GM12892 (cell line): ENCODE data around the gene LGR4.
"Not testable (repeated sequence)": the region's sequence is repeated elsewhere in the genome, so short reads cannot be mapped to it uniquely, and the experiment has no call there.

Source experiments
- DNase-seq: peaks from one replicate; pipeline ENCODE4 v3.0.0; 2011; ENCODE audit not compliant: insufficient read length
- FAIRE-seq: peaks from 2 replicates; lab custom pipeline; 2011; peaks lifted over from hg19 to GRCh38; lab: Jason Lieb, UNC
- POLR2A ChIP-seq: IDR thresholded peaks from 2 replicates; pipeline ENCODE4 v1.6.1; 2011; ENCODE audit warnings: low read depth, low read length, control low read depth
- POLR2AphosphoS5 ChIP-seq: IDR thresholded peaks from 2 replicates; pipeline ENCODE4 v1.6.1; 2011; ENCODE audit warnings: low read depth, low read length, control low read depth
- TAF1 ChIP-seq: IDR thresholded peaks from 2 replicates; pipeline ENCODE4 v1.6.1; 2011; ENCODE audit warnings: low read depth, mild to moderate bottlenecking, control low read depth, low read length, borderline replicate concordance

The LGR4 gene

GRCh38 chr11:27453701-27454100 lies 18.9 kb downstream of the LGR4 start:
- TF ChIP-seq POLR2A (no peak), POLR2AphosphoS5 (no peak), TAF1 (no peak)
- FAIRE-seq (no peak), DNase-seq (no peak)

GRCh38 chr11:27452147-27452546 lies 20.4 kb downstream of the LGR4 start:
- DNase-seq (no peak), FAIRE-seq (no peak)
- TF ChIP-seq TAF1 (no peak), POLR2A (no peak)

- DNase-seq: no peak
- FAIRE-seq: no peak
- no peak for TF ChIP-seq POLR2AphosphoS5
- no peak for TF ChIP-seq TAF1
- TF ChIP-seq POLR2A: no peak
Observed at GRCh38 chr11:27451244-27451965, 21.2 kb downstream of the LGR4 start.

GRCh38 chr11:27448184-27448540 lies 24.4 kb downstream of the LGR4 start:
- DNase-seq, FAIRE-seq: not testable (repeated sequence)

GRCh38 chr11:27447288-27448183 lies 25.1 kb downstream of the LGR4 start:
- TF ChIP-seq POLR2AphosphoS5 (no peak), TAF1 (no peak), POLR2A (no peak)
- peak; percentile 51 for FAIRE-seq
- DNase-seq: no peak

GRCh38 chr11:27445625-27446024 lies 27.0 kb downstream of the LGR4 start:
- no peak for TF ChIP-seq POLR2A
- TF ChIP-seq POLR2AphosphoS5: no peak
- TF ChIP-seq TAF1: no peak
- FAIRE-seq: no peak
- DNase-seq: no peak

- TF ChIP-seq TAF1 (no peak), POLR2AphosphoS5 (no peak), POLR2A (no peak)
- FAIRE-seq: peak; percentile 67
- DNase-seq: no peak
Observed at GRCh38 chr11:27444801-27445215, 27.8 kb downstream of the LGR4 start.

- TF ChIP-seq POLR2AphosphoS5 (no peak), POLR2A (no peak), TAF1 (no peak)
- DNase-seq (no peak), FAIRE-seq (no peak)
Observed at GRCh38 chr11:27443746-27444507, 28.7 kb downstream of the LGR4 start.

- TF ChIP-seq TAF1 (no peak), POLR2A (no peak)
- FAIRE-seq (no peak), DNase-seq (no peak)
Observed at GRCh38 chr11:27443227-27443626, 29.4 kb downstream of the LGR4 start.

GRCh38 chr11:27440090-27440489 lies 32.5 kb downstream of the LGR4 start:
- FAIRE-seq: peak; percentile 46
- DNase-seq: no peak
- TF ChIP-seq POLR2AphosphoS5 (no peak), POLR2A (no peak), TAF1 (no peak)

- FAIRE-seq (no peak), DNase-seq (no peak)
- TF ChIP-seq TAF1 (no peak), POLR2A (no peak), POLR2AphosphoS5 (no peak)
Observed at GRCh38 chr11:27438595-27438981, 34.0 kb downstream of the LGR4 start.
